Karpas-422 (cell line): ENCODE results near the gene NID2. TPM values are rescaled to one million over a fixed set of nuclear protein-coding genes. Genes with fewer than 3 reads are reported as not detected.
A peak's percentile ranks its signal among the peaks of the same experiment; 100 is the strongest.

Experiments used
- DNase-seq: peaks from one replicate; pipeline ENCODE4 v3.0.0-alpha.2; 2015
- H2AFZ ChIP-seq: fragments of 200-600 bp; sonication (generic); 2 replicates; pipeline ENCODE4 v1.6.1; 2014; ENCODE audit warnings: antibody characterized with exemption, low read length, mixed read lengths
- H3K27ac ChIP-seq: fragments of 200-600 bp; sonication (generic); 2 replicates; pipeline ENCODE4 v1.5.1; 2014; ENCODE audit warnings: mild to moderate bottlenecking, low read length, moderate library complexity
- H3K27me3 ChIP-seq: fragments of 200-600 bp; sonication (generic); 2 replicates; pipeline ENCODE4 v1.6.1; 2014; ENCODE audit warnings: low read length, mixed read lengths
- H3K36me3 ChIP-seq: fragments of 200-600 bp; sonication (generic); 2 replicates; pipeline ENCODE4 v1.6.1; 2014; ENCODE audit warnings: low read length, mixed read lengths; ENCODE audit not compliant: insufficient read depth
- H3K4me1 ChIP-seq: fragments of 200-600 bp; sonication (generic); 2 replicates; pipeline ENCODE4 v1.6.1; 2014; ENCODE audit warnings: mild to moderate bottlenecking, low read length, mixed read lengths
- H3K4me2 ChIP-seq: fragments of 200-600 bp; sonication (generic); 2 replicates; pipeline ENCODE4 v1.6.1; 2014; ENCODE audit warnings: low read length, low read depth, mild to moderate bottlenecking; ENCODE audit not compliant: poor library complexity, severe bottlenecking
- H3K4me3 ChIP-seq: fragments of 200-600 bp; sonication (generic); 2 replicates; pipeline ENCODE4 v1.5.1; 2014; ENCODE audit warnings: mild to moderate bottlenecking, antibody characterized with exemption, low read length, mixed read lengths
- H3K79me2 ChIP-seq: fragments of 200-600 bp; sonication (generic); 2 replicates; pipeline ENCODE4 v1.6.1; 2014; ENCODE audit warnings: mild to moderate bottlenecking, low read length, mixed read lengths
- H3K9ac ChIP-seq: fragments of 200-600 bp; sonication (generic); 2 replicates; pipeline ENCODE4 v1.6.0; 2014; ENCODE audit warnings: low read length
- H3K9me2 ChIP-seq: fragments of 200-600 bp; sonication (generic), shearing (Covaris generic); replicated peaks from 2 replicates; pipeline ENCODE4 v1.6.0; 2014; ENCODE audit warnings: mild to moderate bottlenecking, low read length, moderate library complexity; ENCODE audit not compliant: insufficient read depth
- H3K9me3 ChIP-seq: fragments of 300-700, 200-600 bp; sonication (generic); 2 replicates; pipeline ENCODE4 v1.6.1; 2014; ENCODE audit warnings: low read length, mixed read lengths
- H4K20me1 ChIP-seq: fragments of 200-600 bp; sonication (generic); 2 replicates; pipeline ENCODE4 v1.6.1; 2014; ENCODE audit warnings: mild to moderate bottlenecking, antibody characterized with exemption, low read length, low read depth; ENCODE audit not compliant: insufficient read depth
- total RNA-seq: library from RNA; depleted of rRNA; stranded (reverse); fragments of >200 nt; shearing (Covaris generic); gene quantifications from 2 replicates; pipeline ENCODE4 v1.2.3, GENCODE V29; 2014; ENCODE audit warnings: low replicate concordance

Gene NID2
- total RNA-seq, 1 experiment from 2014 or later = not detected

DNA sequence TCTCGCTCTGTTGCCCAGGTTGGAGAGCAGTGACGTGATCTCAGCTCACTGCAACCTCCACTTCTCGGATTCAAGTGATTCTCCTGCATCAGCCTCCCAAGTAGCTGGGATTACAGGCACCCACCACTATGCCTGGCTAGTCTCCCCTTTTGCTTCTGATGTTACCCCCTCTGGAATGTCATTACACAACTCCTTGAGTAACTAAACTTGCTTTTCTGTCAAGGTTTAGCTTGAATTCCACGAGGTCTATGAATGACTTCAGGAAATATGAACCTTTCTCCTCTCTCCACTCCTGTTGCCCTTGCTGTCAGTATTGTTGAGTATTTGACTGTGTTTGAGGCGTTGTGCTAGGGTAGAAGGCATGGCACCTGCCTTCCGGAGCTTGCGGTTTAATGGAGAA lies 96.3 kb downstream of the NID2 start:
- no peak for DNase-seq
- H3K9ac ChIP-seq = no peak overlapping the region
- no peaks in the 10 kb centered on the region for H3K9me2 ChIP-seq
- H3K4me1 ChIP-seq = peaks cover 6% of the 10 kb centered on the region
- H3K4me2 ChIP-seq = no peak overlapping the region
- no peaks in the 10 kb centered on the region for H3K9me3 ChIP-seq
- no peaks in the 10 kb centered on the region for H3K79me2 ChIP-seq
- H3K4me3 ChIP-seq = no peak overlapping the region
- H4K20me1 ChIP-seq = peaks cover 2% of the 10 kb centered on the region; the same call in 1 of the 2 replicates
- no peaks in the 10 kb centered on the region for H3K27me3 ChIP-seq
- no peak overlapping the region for H2AFZ ChIP-seq
- H3K27ac ChIP-seq = no peak overlapping the region
- peaks cover 9% of the 10 kb centered on the region; the same call in 1 of the 2 replicates for H3K36me3 ChIP-seq

DNA sequence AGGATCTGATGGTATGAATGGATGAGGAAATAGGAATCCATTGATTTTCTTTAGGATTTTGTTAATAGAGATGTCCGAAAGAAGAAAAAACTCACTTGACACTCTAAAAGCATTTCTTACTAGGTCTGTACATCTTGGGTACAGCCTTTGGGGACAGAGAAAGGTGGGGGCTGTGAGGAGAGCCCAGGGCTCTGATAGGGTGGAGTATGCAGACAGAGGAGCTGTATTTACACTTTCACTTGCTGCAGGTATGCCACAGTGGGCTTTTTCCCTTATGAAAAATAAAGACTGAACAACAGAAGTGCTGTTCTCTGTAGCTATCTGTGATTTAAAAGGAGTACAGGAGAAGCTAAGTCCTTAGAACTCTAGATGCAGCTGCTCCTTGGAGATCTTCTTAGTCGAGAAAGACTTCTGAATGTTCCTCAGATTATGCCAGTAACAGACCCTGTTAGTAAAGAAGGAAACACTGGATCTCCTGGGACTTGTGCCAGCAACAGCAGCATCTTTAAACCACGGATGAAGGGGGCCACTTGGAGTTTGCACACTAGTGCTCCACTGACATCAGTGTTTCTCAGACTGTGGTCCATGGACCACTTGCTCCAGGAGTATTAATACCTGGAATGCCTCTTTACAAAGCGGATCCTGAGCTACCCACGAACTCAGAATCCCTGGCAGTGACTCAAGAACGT lies 98.9 kb downstream of the NID2 start:
- Histone ChIP-seq H3K9me2 (no peaks in the 10 kb centered on the region), H3K27me3 (no peaks in the 10 kb centered on the region), H3K4me2 (no peak overlapping the region), H3K9ac (no peak overlapping the region), H4K20me1 (peaks cover 5% of the 10 kb centered on the region; the same call in 1 of the 2 replicates), H2AFZ (no peak overlapping the region), H3K27ac (no peak overlapping the region), H3K9me3 (no peaks in the 10 kb centered on the region), H3K4me3 (no peak overlapping the region), H3K4me1 (peaks cover 6% of the 10 kb centered on the region), H3K36me3 (peaks cover 15% of the 10 kb centered on the region), H3K79me2 (no peaks in the 10 kb centered on the region)
- DNase-seq = no peak

DNA sequence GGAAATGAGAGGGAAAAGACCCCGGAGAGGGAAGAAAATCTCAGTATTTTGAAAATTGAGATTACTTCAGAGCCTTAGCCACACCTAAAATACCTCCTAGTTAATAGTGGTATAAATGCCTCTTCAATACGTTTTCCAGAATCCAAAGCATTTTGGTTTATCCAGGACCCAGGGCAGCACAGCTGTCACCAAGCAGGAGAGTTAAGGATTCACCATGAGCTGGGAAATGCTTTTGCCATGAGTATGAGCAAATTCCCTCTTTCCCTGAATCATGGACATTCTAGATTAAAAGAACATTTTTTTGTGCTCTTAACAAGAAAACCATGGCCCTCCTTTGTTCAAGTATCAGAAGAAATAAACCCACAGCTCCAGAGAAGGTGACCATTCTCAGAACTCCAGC lies 101.3 kb downstream of the NID2 start:
- H2AFZ ChIP-seq = no peak overlapping the region
- peaks cover 26% of the 10 kb centered on the region for H3K4me1 ChIP-seq
- H3K4me3 ChIP-seq = no peak overlapping the region
- no peaks in the 10 kb centered on the region for H3K9me3 ChIP-seq
- H3K27ac ChIP-seq = no peak overlapping the region
- H3K9me2 ChIP-seq = no peaks in the 10 kb centered on the region
- peaks cover 5% of the 10 kb centered on the region; the same call in 1 of the 2 replicates for H4K20me1 ChIP-seq
- no peak overlapping the region for H3K4me2 ChIP-seq
- peaks cover 10% of the 10 kb centered on the region for H3K79me2 ChIP-seq
- no peak overlapping the region for H3K9ac ChIP-seq
- no peak for DNase-seq
- no peaks in the 10 kb centered on the region for H3K27me3 ChIP-seq
- peaks cover 27% of the 10 kb centered on the region for H3K36me3 ChIP-seq

- H2AFZ ChIP-seq = no peak overlapping the region
- H3K36me3 ChIP-seq = peaks cover 43% of the 10 kb centered on the region
- no peak overlapping the region for H3K4me3 ChIP-seq
- peak overlapping the region; percentile 5; the same call in 1 of the 2 replicates for H3K27ac ChIP-seq
- no peak overlapping the region for H3K4me2 ChIP-seq
- no peaks in the 10 kb centered on the region for H3K9me3 ChIP-seq
- no peaks in the 10 kb centered on the region for H3K27me3 ChIP-seq
- peaks cover 67% of the 10 kb centered on the region for H3K4me1 ChIP-seq
- H3K9ac ChIP-seq = no peak overlapping the region
- peaks cover 45% of the 10 kb centered on the region for H3K79me2 ChIP-seq
- DNase-seq = no peak
- H3K9me2 ChIP-seq = no peaks in the 10 kb centered on the region
- H4K20me1 ChIP-seq = 0 out of 2 replicates have a peak, but pooled peaks cover 5% of the 10 kb centered on the region
These were observed 105.6 kb downstream of the NID2 start for GRCh38 chr14:51963286-51963685.

DNA sequence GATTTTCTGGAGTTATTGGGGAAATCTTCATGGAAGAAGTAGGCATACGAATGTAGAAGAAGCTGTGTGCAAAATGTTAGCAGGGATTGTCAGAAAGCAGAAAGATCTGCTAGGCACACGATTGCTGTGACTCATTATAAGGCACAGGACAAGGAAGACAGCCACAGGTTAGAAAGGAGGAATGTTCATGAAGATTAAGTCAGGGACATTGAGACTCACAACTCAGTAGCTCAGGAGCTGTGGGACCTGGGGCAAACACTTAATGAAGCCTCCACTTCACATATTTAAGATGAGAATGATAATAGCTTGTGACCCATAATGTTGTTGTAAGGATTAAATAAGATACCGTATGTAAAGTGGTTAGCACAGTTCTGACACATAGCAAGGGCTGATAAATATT lies 106.1 kb downstream of the NID2 start:
- Histone ChIP-seq H3K79me2 (peaks cover 50% of the 10 kb centered on the region), H3K4me2 (no peak overlapping the region), H3K9ac (no peak overlapping the region), H3K4me3 (no peak overlapping the region), H3K27ac (peak overlapping the region; percentile 5), H3K9me2 (no peaks in the 10 kb centered on the region), H4K20me1 (0 out of 2 replicates have a peak, but pooled peaks cover 4% of the 10 kb centered on the region), H3K27me3 (no peaks in the 10 kb centered on the region), H2AFZ (no peak overlapping the region), H3K36me3 (peaks cover 48% of the 10 kb centered on the region), H3K4me1 (peaks cover 70% of the 10 kb centered on the region), H3K9me3 (no peaks in the 10 kb centered on the region)
- DNase-seq = no peak

DNA sequence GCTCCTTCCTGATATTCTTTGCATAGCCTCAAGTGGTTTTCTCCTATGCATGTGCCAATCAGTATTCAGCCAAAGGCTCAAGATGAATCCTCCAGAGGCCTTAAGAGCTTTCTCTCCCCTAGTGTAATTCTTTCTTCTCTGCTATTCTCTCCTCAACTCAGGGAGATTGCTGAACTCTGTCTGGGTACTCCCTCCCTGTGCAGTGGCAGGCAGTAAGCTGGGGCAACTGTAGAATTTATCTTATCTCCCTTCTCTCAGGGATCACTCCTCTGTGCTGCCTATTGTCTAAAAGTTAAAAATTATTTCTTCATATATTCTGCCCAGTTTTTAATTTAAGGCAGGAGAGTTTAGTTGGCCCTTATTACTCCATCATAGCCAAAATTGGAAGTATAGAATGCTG lies 108.0 kb downstream of the NID2 start:
- H3K27ac ChIP-seq = no peak overlapping the region
- no peak overlapping the region for H3K4me3 ChIP-seq

DNA sequence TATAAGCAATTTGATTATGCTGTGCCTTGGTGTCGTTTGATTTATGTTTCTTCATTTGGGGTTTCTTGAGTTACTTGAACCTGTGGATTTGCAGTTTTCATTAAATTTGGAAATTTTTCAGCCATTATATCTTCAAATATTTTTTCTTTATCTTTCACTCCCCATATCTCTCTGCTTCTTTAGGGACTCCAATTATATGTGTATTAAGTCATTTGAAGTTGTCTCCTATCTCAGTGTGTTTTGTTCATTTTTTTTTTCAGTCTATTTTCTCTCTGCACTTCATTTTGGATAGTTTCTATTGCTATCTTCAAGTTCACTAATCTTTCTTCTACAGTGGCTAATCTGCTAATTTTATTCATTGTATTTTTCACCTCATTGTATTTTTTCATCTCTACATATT lies 108.9 kb downstream of the NID2 start:
- Histone ChIP-seq H2AFZ (no peak overlapping the region), H3K9me2 (no peaks in the 10 kb centered on the region), H3K36me3 (peaks cover 67% of the 10 kb centered on the region)

More for the DNA sequence above, 108.0 kb downstream of the NID2 start:
- Histone ChIP-seq H3K4me2 (no peak overlapping the region), H3K4me1 (peaks cover 88% of the 10 kb centered on the region), H3K27me3 (no peaks in the 10 kb centered on the region), H3K9me3 (no peaks in the 10 kb centered on the region), H3K36me3 (peaks cover 59% of the 10 kb centered on the region), H4K20me1 (no peaks in the 10 kb centered on the region), H3K9ac (no peak overlapping the region), H3K79me2 (peaks cover 68% of the 10 kb centered on the region), H2AFZ (no peak overlapping the region), H3K9me2 (no peaks in the 10 kb centered on the region)
- no peak for DNase-seq

GRCh38 chr14:51957950-51958349 lies 110.9 kb downstream of the NID2 start:
- DNase-seq = no peak
- H3K4me2 ChIP-seq = no peak overlapping the region
- H4K20me1 ChIP-seq = no peaks in the 10 kb centered on the region
- no peaks in the 10 kb centered on the region for H3K27me3 ChIP-seq
- no peak overlapping the region for H3K27ac ChIP-seq
- no peak overlapping the region for H3K4me3 ChIP-seq
- H3K4me1 ChIP-seq = peaks cover 72% of the 10 kb centered on the region
- no peak overlapping the region for H2AFZ ChIP-seq
- H3K79me2 ChIP-seq = peaks cover 90% of the 10 kb centered on the region
- H3K9ac ChIP-seq = no peak overlapping the region
- no peaks in the 10 kb centered on the region for H3K9me3 ChIP-seq
- peaks cover 70% of the 10 kb centered on the region for H3K36me3 ChIP-seq
- H3K9me2 ChIP-seq = no peaks in the 10 kb centered on the region

More for the DNA sequence above, 108.9 kb downstream of the NID2 start:
- Histone ChIP-seq H3K4me3 (no peak overlapping the region), H3K9me3 (no peaks in the 10 kb centered on the region), H4K20me1 (no peaks in the 10 kb centered on the region), H3K4me1 (peaks cover 84% of the 10 kb centered on the region), H3K79me2 (peaks cover 77% of the 10 kb centered on the region), H3K9ac (no peak overlapping the region), H3K27ac (no peak overlapping the region), H3K4me2 (no peak overlapping the region), H3K27me3 (no peaks in the 10 kb centered on the region)
- no peak for DNase-seq
